Measurements from ENCODE around the gene PSMB5. TPM values are rescaled to one million over a fixed set of nuclear protein-coding genes. Genes with fewer than 3 reads are reported as not detected.
A peak's percentile ranks its signal among the peaks of the same experiment; 100 is the strongest.

Gene PSMB5
- total RNA-seq (100 to 1,000 TPM; 114 to 377 (median 140) TPM), polyA plus RNA-seq (100 to 1,000 TPM in 1 of 3 donors, 10 to 100 TPM in 2; 55.4 to 175 (median 75.4) TPM)
- long read RNA-seq, donor 1, transcript PSMB5-203 (3 exons, 900 nt), result minor isoform, 9 of 526 reads
- long read RNA-seq, donor 1, transcript PSMB5-202 (3 exons, 1,294 nt), result major isoform, 277 of 526 reads
- long read RNA-seq, donor 1, transcript PSMB5-205 (4 exons, 1,117 nt), result minor isoform, 12 of 526 reads
- long read RNA-seq, donor 1, partial matches to known transcripts, result 212 of 526 reads
- long read RNA-seq, donor 1, other reads (novel, unspliced or antisense), result 8 of 526 reads
- long read RNA-seq, donor 2, transcript PSMB5-202 (3 exons, 1,294 nt), result major isoform, 177 of 303 reads
- long read RNA-seq, donor 2, transcript PSMB5-203 (3 exons, 900 nt), result minor isoform, 5 of 303 reads
- long read RNA-seq, donor 2, transcript PSMB5-206 (3 exons, 444 nt), result minor isoform, 6 of 303 reads
- long read RNA-seq, donor 2, partial matches to known transcripts, result 109 of 303 reads
- long read RNA-seq, donor 2, other reads (novel, unspliced or antisense), result 0 of 303 reads
- long read RNA-seq, donor 3, transcript PSMB5-202 (3 exons, 1,294 nt), result major isoform, 173 of 274 reads
- long read RNA-seq, donor 3, transcript PSMB5-205 (4 exons, 1,117 nt), result minor isoform, 9 of 274 reads
- long read RNA-seq, donor 3, partial matches to known transcripts, result 66 of 274 reads
- long read RNA-seq, donor 3, other reads (novel, unspliced or antisense), result 18 of 274 reads
- long read RNA-seq, donor 4, transcript PSMB5-205 (4 exons, 1,117 nt), result minor isoform, 9 of 267 reads
- long read RNA-seq, donor 4, transcript PSMB5-202 (3 exons, 1,294 nt), result major isoform, 239 of 267 reads
- long read RNA-seq, donor 4, partial matches to known transcripts, result 3 of 267 reads
- long read RNA-seq, donor 4, other reads (novel, unspliced or antisense), result 9 of 267 reads
- long read RNA-seq, donor 5, transcript PSMB5-205 (4 exons, 1,117 nt), result minor isoform, 7 of 244 reads
- long read RNA-seq, donor 5, transcript PSMB5-202 (3 exons, 1,294 nt), result major isoform, 228 of 244 reads
- long read RNA-seq, donor 5, partial matches to known transcripts, result 1 of 244 reads
- long read RNA-seq, donor 5, other reads (novel, unspliced or antisense), result 4 of 244 reads
- long read RNA-seq, donor 6, transcript PSMB5-205 (4 exons, 1,117 nt), result minor isoform, 6 of 184 reads
- long read RNA-seq, donor 6, transcript PSMB5-202 (3 exons, 1,294 nt), result major isoform, 161 of 184 reads
- long read RNA-seq, donor 6, partial matches to known transcripts, result 4 of 184 reads
- long read RNA-seq, donor 6, other reads (novel, unspliced or antisense), result 8 of 184 reads
- long read RNA-seq, donor 7, transcript PSMB5-202 (3 exons, 1,294 nt), result major isoform, 91 of 167 reads
- long read RNA-seq, donor 7, partial matches to known transcripts, result 67 of 167 reads
- long read RNA-seq, donor 7, other reads (novel, unspliced or antisense), result 0 of 167 reads
- long read RNA-seq, donor 8, transcript PSMB5-205 (4 exons, 1,117 nt), result minor isoform, 12 of 337 reads
- long read RNA-seq, donor 8, transcript PSMB5-202 (3 exons, 1,294 nt), result major isoform, 232 of 337 reads
- long read RNA-seq, donor 8, transcript PSMB5-206 (3 exons, 444 nt), result minor isoform, 6 of 337 reads
- long read RNA-seq, donor 8, partial matches to known transcripts, result 81 of 337 reads
- long read RNA-seq, donor 8, other reads (novel, unspliced or antisense), result 0 of 337 reads
- long read RNA-seq, donor 9, transcript PSMB5-205 (4 exons, 1,117 nt), result minor isoform, 6 of 238 reads
- long read RNA-seq, donor 9, transcript PSMB5-202 (3 exons, 1,294 nt), result major isoform, 136 of 238 reads
- long read RNA-seq, donor 9, partial matches to known transcripts, result 83 of 238 reads
- long read RNA-seq, donor 9, other reads (novel, unspliced or antisense), result 5 of 238 reads
- long read RNA-seq, donor 10, transcript PSMB5-202 (3 exons, 1,294 nt), result major isoform, 56 of 85 reads
- long read RNA-seq, donor 10, partial matches to known transcripts, result 24 of 85 reads
- long read RNA-seq, donor 10, other reads (novel, unspliced or antisense), result 0 of 85 reads

DNA sequence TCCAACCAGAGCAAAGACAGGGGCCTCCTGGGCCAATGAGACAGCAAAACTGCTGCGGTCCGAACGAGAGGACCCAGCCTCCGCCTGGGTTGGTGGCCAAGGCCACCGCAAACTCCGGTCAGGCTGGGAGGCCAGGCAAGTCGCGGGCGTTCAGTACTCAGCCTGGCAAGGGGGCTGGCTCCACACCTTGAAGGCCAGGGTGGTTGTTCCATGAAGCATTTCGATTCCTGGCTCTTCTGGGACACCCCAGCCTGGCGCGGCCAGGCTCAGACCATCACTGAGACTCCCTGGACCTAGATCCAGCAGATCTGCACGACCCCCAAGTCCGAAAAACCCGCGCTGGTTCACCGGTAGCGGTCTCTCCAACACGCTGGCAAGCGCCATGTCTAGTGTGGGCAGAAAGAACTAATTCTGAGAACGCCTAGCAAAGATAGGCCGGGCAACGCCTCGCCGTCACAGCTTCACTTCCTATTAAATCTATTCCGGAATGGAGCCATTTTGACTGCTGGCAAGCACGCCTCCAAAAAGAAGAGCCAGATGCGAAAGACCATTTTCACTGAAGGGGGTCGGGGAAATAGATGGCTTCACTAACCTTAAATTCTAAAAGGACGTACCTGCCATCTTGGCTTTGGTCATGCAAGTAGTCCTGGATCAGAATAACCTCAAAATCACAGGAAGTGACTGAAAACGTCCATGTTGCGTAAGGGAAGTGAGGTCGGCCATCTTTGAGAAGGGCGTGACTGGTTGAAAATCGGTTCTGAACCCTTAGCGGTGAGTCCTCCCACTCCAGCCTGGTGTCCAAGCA, at the start of gene PSMB5:
TSS of gene PSMB5 (minus strand) at position 403 of the 805 bp plus-strand sequence. CDS start at position 384, 19 bp downstream.
- Histone ChIP-seq H3K27ac (peak within 1 kb of the TSS; percentile 85 to 96 (median 93)), H3K4me1 (replicated peaks in 1 of 2) (peaks cover 12 to 15% of the 10 kb centered on the region in 2 donors), H3K27me3 (no peaks in the 10 kb centered on the region), H3K36me3 (replicated peaks in 1 of 2) (peaks cover 0 to 33% of the 10 kb centered on the region in 2 donors), H3K9me3 (replicated peaks in 1 of 3) (no peaks in the 10 kb centered on the region), H3K4me3 (peak within 1 kb of the TSS; percentile 17 to 68 (median 40))
- TF ChIP-seq POLR2A (IDR thresholded peaks at IDR 0.05), result peak; percentile 16 to 58
- TF ChIP-seq, protein P1, sequence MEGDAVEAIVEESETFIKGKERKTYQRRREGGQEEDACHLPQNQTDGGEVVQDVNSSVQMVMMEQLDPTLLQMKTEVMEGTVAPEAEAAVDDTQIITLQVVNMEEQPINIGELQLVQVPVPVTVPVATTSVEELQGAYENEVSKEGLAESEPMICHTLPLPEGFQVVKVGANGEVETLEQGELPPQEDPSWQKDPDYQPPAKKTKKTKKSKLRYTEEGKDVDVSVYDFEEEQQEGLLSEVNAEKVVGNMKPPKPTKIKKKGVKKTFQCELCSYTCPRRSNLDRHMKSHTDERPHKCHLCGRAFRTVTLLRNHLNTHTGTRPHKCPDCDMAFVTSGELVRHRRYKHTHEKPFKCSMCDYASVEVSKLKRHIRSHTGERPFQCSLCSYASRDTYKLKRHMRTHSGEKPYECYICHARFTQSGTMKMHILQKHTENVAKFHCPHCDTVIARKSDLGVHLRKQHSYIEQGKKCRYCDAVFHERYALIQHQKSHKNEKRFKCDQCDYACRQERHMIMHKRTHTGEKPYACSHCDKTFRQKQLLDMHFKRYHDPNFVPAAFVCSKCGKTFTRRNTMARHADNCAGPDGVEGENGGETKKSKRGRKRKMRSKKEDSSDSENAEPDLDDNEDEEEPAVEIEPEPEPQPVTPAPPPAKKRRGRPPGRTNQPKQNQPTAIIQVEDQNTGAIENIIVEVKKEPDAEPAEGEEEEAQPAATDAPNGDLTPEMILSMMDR (IDR thresholded peaks at IDR 0.05), result peak in 5 of 6 experiments; percentile 2 to 45 (median 40)
- WGBS, 4 donors, result 0 to 1% (median 0%) methylated on average over 22 to 36 of the region's 36 CpGs
- DNase-seq, result peak; percentile 87 to 98 (median 93)
- intact Hi-C loops (cut with DNase I), result no loop called here

DNA sequence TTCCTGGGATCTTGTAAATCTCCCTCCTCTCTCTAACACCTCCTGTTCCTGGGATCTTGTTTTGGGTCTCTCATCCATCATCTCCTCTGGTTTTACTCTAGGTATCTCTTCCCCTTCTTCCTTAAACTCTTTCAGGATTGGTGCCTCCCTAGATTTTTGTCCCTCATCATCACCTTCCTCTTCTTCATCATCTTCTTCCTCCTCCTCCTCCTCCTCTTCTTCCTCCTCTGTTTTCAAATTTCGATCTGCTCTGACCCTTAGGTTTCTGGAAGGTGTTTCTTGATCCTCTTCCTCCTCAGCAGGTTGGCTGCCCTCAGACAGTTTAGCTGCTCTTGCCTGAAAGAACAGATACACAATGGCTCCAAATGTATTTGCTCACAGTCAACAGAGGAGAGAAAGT, 45.8 kb upstream of the PSMB5 start:
- TF ChIP-seq POLR2A (IDR thresholded peaks at IDR 0.05), result no peak
- TF ChIP-seq, protein P1 (IDR thresholded peaks at IDR 0.05), result no peak
- Histone ChIP-seq H3K4me1 (replicated peaks in 1 of 2) (peaks cover 20 to 21% of the 10 kb centered on the region in 2 donors), H3K27ac (peak overlapping the region in 1 of 5 donors; percentile 85), H3K9me3 (replicated peaks in 1 of 3) (no peaks in the 10 kb centered on the region), H3K36me3 (replicated peaks in 1 of 2) (peaks cover 0 to 98% of the 10 kb centered on the region in 2 donors), H3K27me3 (no peaks in the 10 kb centered on the region), H3K4me3 (no peak overlapping the region)
- WGBS, 4 donors, result 50 to 95% (median 79%) methylated on average over 1 of the region's 1 CpG
- DNase-seq, result no peak
- intact Hi-C loops (cut with DNase I), result no loop called here

DNA sequence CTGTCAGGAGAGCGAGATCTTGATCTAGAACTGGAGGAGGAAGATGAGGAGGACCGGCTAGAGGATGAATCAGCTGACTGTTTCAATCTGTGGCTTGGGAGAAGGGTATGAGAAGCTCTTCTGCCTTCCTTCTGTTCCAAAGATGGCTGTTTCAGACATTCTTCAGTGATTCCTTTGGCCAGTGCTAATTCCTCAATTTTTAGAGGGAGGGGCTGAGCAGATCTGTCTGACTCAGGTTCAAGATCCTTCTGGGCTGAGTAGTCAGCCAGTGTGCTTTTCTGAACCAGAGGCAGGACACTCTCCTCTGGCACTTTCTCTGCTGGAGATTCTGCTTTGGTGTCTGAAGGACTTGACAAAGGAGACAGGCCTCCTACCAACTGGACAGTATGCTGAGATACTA, 45.0 kb upstream of the PSMB5 start:
- H3K36me3 ChIP-seq (replicated peaks in 1 of 2), result peaks cover 0 to 97% of the 10 kb centered on the region in 2 donors
- H3K27me3 ChIP-seq, result no peaks in the 10 kb centered on the region
- H3K27ac ChIP-seq, result peak overlapping the region in 4 of 5 donors; percentile 18 to 85 (median 77)
- DNase-seq, result no peak
- H3K4me3 ChIP-seq, result no peak overlapping the region
- H3K9me3 ChIP-seq (replicated peaks in 1 of 3), result no peaks in the 10 kb centered on the region
- 80 to 91% (median 85%) methylated on average over 2 of the region's 2 CpGs for WGBS, 4 donors
- intact Hi-C loops (cut with DNase I), result no loop called here
- TF ChIP-seq, protein P1 (IDR thresholded peaks at IDR 0.05), result no peak
- no peak for TF ChIP-seq POLR2A (IDR thresholded peaks at IDR 0.05)
- H3K4me1 ChIP-seq (replicated peaks in 1 of 2), result peaks cover 20 to 21% of the 10 kb centered on the region in 2 donors

Measured in adrenal gland (tissue), 19 donors.